COR-L47 (cell line): ENCODE data around the gene ZBTB7C.
A peak's percentile ranks its signal among the peaks of the same experiment; 100 is the strongest.

ENCODE experiments used
- DNase-seq: peaks from one replicate; lab custom pipeline; 2025; lab: John Stamatoyannopoulos, UW

ZBTB7C gene

GRCh38 chr18:48418539-48419276, 9.5 kb upstream of the ZBTB7C start:
- DNase-seq: peak; percentile 31

GRCh38 chr18:48417985-48418384, 8.8 kb upstream of the ZBTB7C start:
- DNase-seq: no peak

- no peak for DNase-seq
Observed at GRCh38 chr18:48413342-48413741, 4.2 kb upstream of the ZBTB7C start.

- DNase-seq: peak; percentile 22
Observed at GRCh38 chr18:48412339-48412929, 3.3 kb upstream of the ZBTB7C start.

GRCh38 chr18:48410095-48410920, 1.1 kb upstream of the ZBTB7C start:
- DNase-seq: peak; percentile 81

- peak; percentile 54 for DNase-seq
Observed at GRCh38 chr18:48409591-48410094, 460 bp upstream of the ZBTB7C start.

- DNase-seq: no peak
Observed at GRCh38 chr18:48408111-48408726, 964 bp downstream of the ZBTB7C start.

- no peak for DNase-seq
Observed at GRCh38 chr18:48407358-48407757, 1.8 kb downstream of the ZBTB7C start.

GRCh38 chr18:48405978-48406377, 3.2 kb downstream of the ZBTB7C start:
- DNase-seq: no peak

GRCh38 chr18:48404716-48405507, 4.3 kb downstream of the ZBTB7C start:
- DNase-seq: no peak

- DNase-seq: no peak
Observed at GRCh38 chr18:48402953-48403352, 6.2 kb downstream of the ZBTB7C start.

GRCh38 chr18:48399303-48400075, 9.7 kb downstream of the ZBTB7C start:
- DNase-seq: no peak

GRCh38 chr18:48398074-48398473, 11.1 kb downstream of the ZBTB7C start:
- DNase-seq: no peak

GRCh38 chr18:48397021-48397420, 12.2 kb downstream of the ZBTB7C start:
- DNase-seq: no peak

- DNase-seq: no peak
Observed at GRCh38 chr18:48396561-48396960, 12.6 kb downstream of the ZBTB7C start.

- DNase-seq: no peak
Observed at GRCh38 chr18:48395646-48396045, 13.5 kb downstream of the ZBTB7C start.

- DNase-seq: no peak
Observed at GRCh38 chr18:48394176-48394575, 15.0 kb downstream of the ZBTB7C start.

GRCh38 chr18:48393776-48394175, 15.4 kb downstream of the ZBTB7C start:
- no peak for DNase-seq

GRCh38 chr18:48393170-48393569, 16.0 kb downstream of the ZBTB7C start:
- DNase-seq: no peak

- no peak for DNase-seq
Observed at GRCh38 chr18:48392268-48392667, 16.9 kb downstream of the ZBTB7C start.

GRCh38 chr18:48391868-48392267, 17.3 kb downstream of the ZBTB7C start:
- DNase-seq: no peak
